Measurements from ENCODE around the gene CDH18. TPM values are rescaled to one million over a fixed set of nuclear protein-coding genes. Genes with fewer than 3 reads are reported as not detected.

Gene CDH18
- total RNA-seq, 1 experiment from 2014 or later: 7.0 TPM

DNA sequence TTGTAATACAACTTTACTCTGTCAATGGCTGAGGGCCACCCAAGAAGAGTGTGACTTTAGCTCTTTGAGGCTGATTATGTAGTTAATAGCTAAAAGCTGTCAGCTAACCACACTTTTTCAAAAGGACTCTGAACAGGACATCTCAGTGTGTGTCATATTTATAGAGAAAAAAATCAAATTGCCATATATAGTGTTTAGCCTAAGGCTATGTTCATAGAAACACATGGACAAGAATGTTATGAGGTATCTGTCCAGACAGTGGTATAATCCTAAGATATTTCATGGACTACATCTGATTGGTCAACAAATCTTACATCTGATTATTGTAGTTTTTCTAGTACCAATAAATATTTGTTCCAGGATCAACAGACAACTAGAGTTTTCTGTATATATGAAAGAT is 42.1 kb upstream of the CDH18 start:
- Histone ChIP-seq H3K36me3 (ENCODE audit: control insufficient read depth, insufficient read depth, low read length) (no peaks in the 10 kb centered on the region), H3K27ac (ENCODE audit: low read length) (no peak overlapping the region), H3K4me1 (ENCODE audit: control insufficient read depth, insufficient read depth, low read length) (peaks cover 4% of the 10 kb centered on the region; the same call in 1 of the 2 replicates), H3K4me3 (ENCODE audit: low read depth in 2 of 2, low read length in 2 of 2) (no peak overlapping the region), H3K27me3 (ENCODE audit: control insufficient read depth, insufficient read depth, low read length) (no peaks in the 10 kb centered on the region), H3K9me3 (ENCODE audit: control insufficient read depth, insufficient read depth, low read depth, low read length) (no peaks in the 10 kb centered on the region; the same call in 1 of the 2 replicates)
- in situ Hi-C loops (cut with HindIII; ENCODE audit: low pct_unique_long_range_greater_than_20kb, low sequenced_read_pairs): no loop called here
- no peak for ATAC-seq
- no peak for DNase-seq (ENCODE audit: low read depth, low spot score)
- CTCF ChIA-PET: no interaction called here
- POLR2A ChIA-PET: no interaction called here
- no TSS peak for BruUV-seq (replicated peaks)
- TF ChIP-seq, protein P1, sequence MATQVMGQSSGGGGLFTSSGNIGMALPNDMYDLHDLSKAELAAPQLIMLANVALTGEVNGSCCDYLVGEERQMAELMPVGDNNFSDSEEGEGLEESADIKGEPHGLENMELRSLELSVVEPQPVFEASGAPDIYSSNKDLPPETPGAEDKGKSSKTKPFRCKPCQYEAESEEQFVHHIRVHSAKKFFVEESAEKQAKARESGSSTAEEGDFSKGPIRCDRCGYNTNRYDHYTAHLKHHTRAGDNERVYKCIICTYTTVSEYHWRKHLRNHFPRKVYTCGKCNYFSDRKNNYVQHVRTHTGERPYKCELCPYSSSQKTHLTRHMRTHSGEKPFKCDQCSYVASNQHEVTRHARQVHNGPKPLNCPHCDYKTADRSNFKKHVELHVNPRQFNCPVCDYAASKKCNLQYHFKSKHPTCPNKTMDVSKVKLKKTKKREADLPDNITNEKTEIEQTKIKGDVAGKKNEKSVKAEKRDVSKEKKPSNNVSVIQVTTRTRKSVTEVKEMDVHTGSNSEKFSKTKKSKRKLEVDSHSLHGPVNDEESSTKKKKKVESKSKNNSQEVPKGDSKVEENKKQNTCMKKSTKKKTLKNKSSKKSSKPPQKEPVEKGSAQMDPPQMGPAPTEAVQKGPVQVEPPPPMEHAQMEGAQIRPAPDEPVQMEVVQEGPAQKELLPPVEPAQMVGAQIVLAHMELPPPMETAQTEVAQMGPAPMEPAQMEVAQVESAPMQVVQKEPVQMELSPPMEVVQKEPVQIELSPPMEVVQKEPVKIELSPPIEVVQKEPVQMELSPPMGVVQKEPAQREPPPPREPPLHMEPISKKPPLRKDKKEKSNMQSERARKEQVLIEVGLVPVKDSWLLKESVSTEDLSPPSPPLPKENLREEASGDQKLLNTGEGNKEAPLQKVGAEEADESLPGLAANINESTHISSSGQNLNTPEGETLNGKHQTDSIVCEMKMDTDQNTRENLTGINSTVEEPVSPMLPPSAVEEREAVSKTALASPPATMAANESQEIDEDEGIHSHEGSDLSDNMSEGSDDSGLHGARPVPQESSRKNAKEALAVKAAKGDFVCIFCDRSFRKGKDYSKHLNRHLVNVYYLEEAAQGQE (IDR thresholded peaks at IDR 0.05; ENCODE audit: insufficient read depth in 1 of 2, low read depth in 2 of 2, low read length in 1 of 2): no peak
- intact Hi-C loops (cut with micrococcal nuclease; ENCODE audit: unreplicated experiment): no loop called here

DNA sequence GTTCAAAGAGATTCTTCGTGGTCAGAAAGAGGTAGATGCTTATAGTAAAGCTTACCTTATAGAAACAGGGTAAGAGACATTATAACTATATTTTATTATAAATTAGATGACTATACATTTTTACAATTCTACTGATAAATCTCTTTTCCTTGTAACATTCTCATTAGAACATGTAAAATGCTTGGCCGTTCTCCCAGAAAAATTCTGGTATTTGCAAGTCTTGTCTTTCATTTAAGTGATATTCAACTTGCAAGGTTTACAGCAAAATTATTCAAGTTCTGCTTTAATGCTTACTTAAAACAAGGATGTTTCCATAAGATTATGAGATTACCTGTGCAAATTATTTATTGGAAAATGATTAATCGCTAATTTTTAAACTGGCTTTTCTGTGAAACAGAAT is 41.3 kb upstream of the CDH18 start:
- ChIA-PET CTCF (no interaction called here), POLR2A (no interaction called here)
- ATAC-seq: no peak
- H3K4me3 ChIP-seq (ENCODE audit: low read depth in 2 of 2, low read length in 2 of 2): no peak overlapping the region
- intact Hi-C loops (cut with micrococcal nuclease; ENCODE audit: unreplicated experiment): no loop called here
- no TSS peak for BruUV-seq (replicated peaks)
- in situ Hi-C loops (cut with HindIII; ENCODE audit: low pct_unique_long_range_greater_than_20kb, low sequenced_read_pairs): no loop called here
- peaks cover 4% of the 10 kb centered on the region; the same call in 1 of the 2 replicates for H3K4me1 ChIP-seq (ENCODE audit: control insufficient read depth, insufficient read depth, low read length)
- TF ChIP-seq, protein P1 (IDR thresholded peaks at IDR 0.05; ENCODE audit: insufficient read depth in 1 of 2, low read depth in 2 of 2, low read length in 1 of 2): no peak
- no peak for TF ChIP-seq POLR2AphosphoS5 (IDR thresholded peaks at IDR 0.05; ENCODE audit: low read depth, low read length)
- TF ChIP-seq, protein P2, sequence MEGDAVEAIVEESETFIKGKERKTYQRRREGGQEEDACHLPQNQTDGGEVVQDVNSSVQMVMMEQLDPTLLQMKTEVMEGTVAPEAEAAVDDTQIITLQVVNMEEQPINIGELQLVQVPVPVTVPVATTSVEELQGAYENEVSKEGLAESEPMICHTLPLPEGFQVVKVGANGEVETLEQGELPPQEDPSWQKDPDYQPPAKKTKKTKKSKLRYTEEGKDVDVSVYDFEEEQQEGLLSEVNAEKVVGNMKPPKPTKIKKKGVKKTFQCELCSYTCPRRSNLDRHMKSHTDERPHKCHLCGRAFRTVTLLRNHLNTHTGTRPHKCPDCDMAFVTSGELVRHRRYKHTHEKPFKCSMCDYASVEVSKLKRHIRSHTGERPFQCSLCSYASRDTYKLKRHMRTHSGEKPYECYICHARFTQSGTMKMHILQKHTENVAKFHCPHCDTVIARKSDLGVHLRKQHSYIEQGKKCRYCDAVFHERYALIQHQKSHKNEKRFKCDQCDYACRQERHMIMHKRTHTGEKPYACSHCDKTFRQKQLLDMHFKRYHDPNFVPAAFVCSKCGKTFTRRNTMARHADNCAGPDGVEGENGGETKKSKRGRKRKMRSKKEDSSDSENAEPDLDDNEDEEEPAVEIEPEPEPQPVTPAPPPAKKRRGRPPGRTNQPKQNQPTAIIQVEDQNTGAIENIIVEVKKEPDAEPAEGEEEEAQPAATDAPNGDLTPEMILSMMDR (IDR thresholded peaks at IDR 0.05): no peak
- TF ChIP-seq TCF7L2 (IDR thresholded peaks at IDR 0.05; ENCODE audit: low read depth, low read length): no peak
- no peak for TF ChIP-seq SIN3A (IDR thresholded peaks at IDR 0.05; ENCODE audit: borderline replicate concordance, insufficient read depth, low read depth, low read length)
- H3K9me3 ChIP-seq (ENCODE audit: control insufficient read depth, insufficient read depth, low read depth, low read length): no peaks in the 10 kb centered on the region
- DNase-seq (ENCODE audit: low read depth, low spot score): no peak
- no peaks in the 10 kb centered on the region for H3K27me3 ChIP-seq (ENCODE audit: control insufficient read depth, insufficient read depth, low read length)
- no peaks in the 10 kb centered on the region for H3K36me3 ChIP-seq (ENCODE audit: control insufficient read depth, insufficient read depth, low read length)
- H3K27ac ChIP-seq (ENCODE audit: low read length): no peak overlapping the region

All from Panc1 (cell line).